GM23248 (cell line): ENCODE data around the gene VIPR2.

Source experiments
- EZH2 ChIP-seq: fragments of 200-600 bp; sonication (generic); IDR thresholded peaks from 2 replicates; pipeline ENCODE4 v1.6.1; 2018; ENCODE audit warnings: antibody characterized with exemption, mild to moderate bottlenecking; ENCODE audit not compliant: insufficient read depth, poor library complexity, severe bottlenecking
- EZH2phosphoT487 ChIP-seq: fragments of 200-600 bp; sonication (generic); IDR thresholded peaks from 2 replicates; pipeline ENCODE4 v1.6.1; 2018; ENCODE audit warnings: antibody characterized with exemption, moderate library complexity, mild to moderate bottlenecking, low read depth; ENCODE audit not compliant: insufficient read depth

- no peak for TF ChIP-seq EZH2
- no peak for TF ChIP-seq EZH2phosphoT487
These were observed 23.6 kb downstream of the VIPR2 start for GRCh38 chr7:159121068-159121467.
